Caco-2 (cell line): ENCODE data around the gene REPS2. TPM values are rescaled to one million over a fixed set of nuclear protein-coding genes. Genes with fewer than 3 reads are reported as not detected.

ENCODE experiments used
- BruUV-seq: library from RNA; stranded (reverse); fragments of 400-500 nt; replicated peaks from 2 replicates; lab custom pipeline; 2021; lab: Mats Ljungman, UMichigan
- CTCF ChIA-PET: fragments of 300-600 bp; sonication (Branson Sonifier 250); formaldehyde crosslinking; loops from one replicate; lab custom pipeline; 2022; ENCODE audit warnings: antibody characterized with exemption; lab: Charles Lee
- POLR2A ChIA-PET: fragments of 300-600 bp; sonication (Branson Sonifier 250); formaldehyde crosslinking; loops from one replicate; lab custom pipeline; 2022; ENCODE audit warnings: antibody characterized with exemption; lab: Charles Lee
- DNase-seq, 2 experiments: peaks; one replicate each; pipeline versions ENCODE4 v3.0.0 to v3.0.0-alpha.2; 2020 to 2022
- H3K27me3 ChIP-seq: replicated peaks from 2 replicates; pipeline ENCODE4 v1.6.0; 2011; ENCODE audit warnings: low read length; ENCODE audit not compliant: control insufficient read depth, insufficient read depth
- H3K36me3 ChIP-seq: 2 replicates; pipeline ENCODE4 v1.5.1; 2011; ENCODE audit warnings: low read length; ENCODE audit not compliant: control insufficient read depth, insufficient read depth
- H3K4me1 ChIP-seq: fragments of 250-450 bp; sonication (Bioruptor Pico); 2 replicates; pipeline ENCODE4 v1.5.1; 2020; ENCODE audit warnings: mild to moderate bottlenecking
- H3K4me3 ChIP-seq: 2 replicates; pipeline ENCODE4 v1.5.1; 2011; ENCODE audit warnings: low read depth, mild to moderate bottlenecking, control low read depth, low read length
- H3K9me3 ChIP-seq: fragments of 250-450 bp; sonication (Bioruptor Pico); 2 replicates; pipeline ENCODE4 v1.5.1; 2020; ENCODE audit warnings: mild to moderate bottlenecking, moderate library complexity
- H3K27ac Mint-ChIP-seq: one replicate; pipeline ENCODE4 v1.8.0; 2022; ENCODE audit warnings: mixed read lengths; ENCODE audit not compliant: unreplicated experiment
- H3K27me3 Mint-ChIP-seq: one replicate; pipeline ENCODE4 v1.8.0; 2022; ENCODE audit warnings: mixed read lengths; ENCODE audit not compliant: insufficient read depth, unreplicated experiment
- H3K36me3 Mint-ChIP-seq: one replicate; pipeline ENCODE4 v1.8.0; 2022; ENCODE audit warnings: mild to moderate bottlenecking, mixed read lengths; ENCODE audit not compliant: insufficient read depth, unreplicated experiment
- H3K4me1 Mint-ChIP-seq: one replicate; pipeline ENCODE4 v1.8.0; 2022; ENCODE audit warnings: low read depth, mixed read lengths; ENCODE audit not compliant: unreplicated experiment
- H3K4me3 Mint-ChIP-seq: one replicate; pipeline ENCODE4 v1.8.0; 2022; ENCODE audit warnings: mild to moderate bottlenecking, moderate library complexity, mixed read lengths; ENCODE audit not compliant: unreplicated experiment
- H3K9me3 Mint-ChIP-seq: one replicate; pipeline ENCODE4 v1.8.0; 2022; ENCODE audit warnings: mixed read lengths; ENCODE audit not compliant: unreplicated experiment
- CTCF ChIP-seq, 2 experiments: fragments of 200-600 bp in 1 of 2; IDR thresholded peaks; 1 replicate in 1 of 2; 2 replicates in 1 of 2; pipeline versions ENCODE4 v1.5.1 to v1.8.0; 2011 to 2022; ENCODE audit warnings: antibody characterized with exemption in 1 of 2, control low read depth in 1 of 2, inconsistent platforms in 1 of 2, low read depth in 1 of 2, low read length in 1 of 2, mild to moderate bottlenecking in 1 of 2, moderate library complexity in 1 of 2; ENCODE audit not compliant: insufficient read depth in 1 of 2, severe bottlenecking in 1 of 2, unreplicated experiment in 1 of 2
- intact Hi-C: fragments of 100-400 bp; cut with micrococcal nuclease; formaldehyde crosslinking; loops from one replicate; pipeline ENCODE4 v1.10.0; 2022; ENCODE audit not compliant: unreplicated experiment
- total RNA-seq: library from RNA; stranded (reverse); gene quantifications from 2 replicates; pipeline ENCODE4 v1.2.3, GENCODE V29; 2022

REPS2 gene
- total RNA-seq, 1 experiment from 2014 or later = 0.86 TPM

DNA sequence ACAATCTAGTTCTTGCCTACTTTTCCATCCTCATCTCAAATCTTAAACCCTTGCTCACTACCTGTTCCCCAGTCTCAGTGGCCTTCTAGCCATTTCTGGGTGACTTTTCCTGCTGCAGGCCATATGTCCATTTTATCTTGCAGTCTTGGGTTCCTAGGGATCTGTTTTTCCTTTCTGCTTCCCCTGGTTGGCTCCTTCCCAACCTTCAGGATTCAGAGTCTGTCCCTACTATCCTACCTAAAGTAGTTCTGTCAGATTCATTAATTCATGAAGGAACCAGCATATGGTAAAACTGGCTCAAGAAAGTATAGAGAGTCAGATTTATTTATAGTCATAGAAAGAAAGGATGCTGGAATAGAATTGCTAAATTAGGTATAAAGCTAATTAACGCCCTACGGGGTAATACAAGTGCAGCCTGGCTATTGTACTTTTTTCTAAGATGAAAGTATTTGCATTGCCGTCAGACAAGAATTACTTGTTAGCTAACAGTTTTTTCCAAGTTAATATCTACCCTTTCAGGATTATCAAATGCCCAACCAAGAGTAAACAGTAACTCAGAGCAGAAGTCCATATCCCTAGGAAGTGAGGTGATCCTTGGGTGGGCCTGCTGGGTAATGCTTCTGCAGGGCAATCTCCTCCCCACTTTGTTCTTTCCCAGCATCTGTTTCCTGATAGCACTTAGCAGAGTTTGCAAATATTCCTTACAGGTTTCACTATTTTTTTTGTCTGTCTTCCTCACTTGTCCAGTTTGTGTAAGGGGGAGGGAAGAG, 63.6 kb downstream of the REPS2 start:
- Mint-ChIP-seq H3K27me3 (peaks cover 3% of the 10 kb centered on the region), H3K36me3 (no peaks in the 10 kb centered on the region), H3K27ac (no peak overlapping the region), H3K4me3 (no peak overlapping the region), H3K4me1 (no peaks in the 10 kb centered on the region), H3K9me3 (no peaks in the 10 kb centered on the region)
- H3K4me1 ChIP-seq = no peaks in the 10 kb centered on the region
- no peaks in the 10 kb centered on the region for H3K9me3 ChIP-seq
- no peak overlapping the region for H3K4me3 ChIP-seq
- DNase-seq = no peak
- no peak for TF ChIP-seq CTCF (IDR thresholded peaks at IDR 0.05; ENCODE audit: insufficient read depth in 1 of 2, low read depth in 1 of 2, low read length in 1 of 2, severe bottlenecking in 1 of 2, unreplicated experiment in 1 of 2)
- intact Hi-C loops = no loop called here
- ChIA-PET CTCF (no interaction called here), POLR2A (no interaction called here)
- BruUV-seq = no TSS peak
- no peaks in the 10 kb centered on the region for H3K36me3 ChIP-seq
- no peaks in the 10 kb centered on the region for H3K27me3 ChIP-seq

DNA sequence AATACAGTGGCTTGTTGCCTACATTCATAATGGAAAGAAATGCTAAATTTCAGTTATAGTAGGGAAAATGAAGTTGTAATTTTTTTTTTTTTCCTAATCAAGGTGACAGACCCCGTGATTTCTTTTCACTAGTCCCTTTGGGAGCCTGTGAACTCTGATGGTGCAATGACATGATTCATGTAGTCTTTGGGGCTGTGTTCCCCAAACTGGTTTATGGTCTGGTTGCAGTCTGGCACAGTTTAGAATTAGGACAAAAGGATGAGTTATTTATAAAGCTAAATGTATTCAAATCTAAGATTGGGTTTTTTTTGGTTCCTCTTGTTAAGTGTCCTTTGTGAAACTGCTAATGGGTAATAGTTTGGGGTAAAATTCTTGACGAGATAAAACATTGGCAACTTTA, 66.0 kb downstream of the REPS2 start:
- Histone ChIP-seq H3K4me1 (no peaks in the 10 kb centered on the region), H3K9me3 (no peaks in the 10 kb centered on the region), H3K27me3 (no peaks in the 10 kb centered on the region), H3K36me3 (no peaks in the 10 kb centered on the region), H3K4me3 (no peak overlapping the region)
- Mint-ChIP-seq H3K27ac (no peak overlapping the region), H3K4me3 (no peak overlapping the region), H3K9me3 (no peaks in the 10 kb centered on the region), H3K27me3 (peaks cover 3% of the 10 kb centered on the region), H3K36me3 (no peaks in the 10 kb centered on the region), H3K4me1 (no peaks in the 10 kb centered on the region)
- intact Hi-C loops = no loop called here
- ChIA-PET CTCF (no interaction called here), POLR2A (no interaction called here)
- TF ChIP-seq CTCF (IDR thresholded peaks at IDR 0.05; ENCODE audit: insufficient read depth in 1 of 2, low read depth in 1 of 2, low read length in 1 of 2, severe bottlenecking in 1 of 2, unreplicated experiment in 1 of 2) = no peak
- DNase-seq = no peak
- BruUV-seq = no TSS peak

GRCh38 chrX:17014216-17014615, 67.8 kb downstream of the REPS2 start:
- intact Hi-C loops = no loop called here
- Histone ChIP-seq H3K36me3 (no peaks in the 10 kb centered on the region), H3K4me1 (no peaks in the 10 kb centered on the region), H3K4me3 (no peak overlapping the region), H3K27me3 (no peaks in the 10 kb centered on the region), H3K9me3 (no peaks in the 10 kb centered on the region)
- no peak for DNase-seq
- ChIA-PET POLR2A (no interaction called here), CTCF (interaction anchor here (1.0 kb wide), 1 partner anchor 21 kb away, joined by 3 read pairs; no protein-coding TSS in a partner anchor)
- H3K9me3 Mint-ChIP-seq = no peaks in the 10 kb centered on the region
- H3K36me3 Mint-ChIP-seq = no peaks in the 10 kb centered on the region
- no peak overlapping the region for H3K27ac Mint-ChIP-seq
- H3K4me3 Mint-ChIP-seq = no peak overlapping the region
- H3K27me3 Mint-ChIP-seq = no peaks in the 10 kb centered on the region
- TF ChIP-seq CTCF (IDR thresholded peaks at IDR 0.05; ENCODE audit: insufficient read depth in 1 of 2, low read depth in 1 of 2, low read length in 1 of 2, severe bottlenecking in 1 of 2, unreplicated experiment in 1 of 2) = no peak
- no TSS peak for BruUV-seq
- H3K4me1 Mint-ChIP-seq = no peaks in the 10 kb centered on the region
